ENCODE results near the gene CNIH2.

DNA sequence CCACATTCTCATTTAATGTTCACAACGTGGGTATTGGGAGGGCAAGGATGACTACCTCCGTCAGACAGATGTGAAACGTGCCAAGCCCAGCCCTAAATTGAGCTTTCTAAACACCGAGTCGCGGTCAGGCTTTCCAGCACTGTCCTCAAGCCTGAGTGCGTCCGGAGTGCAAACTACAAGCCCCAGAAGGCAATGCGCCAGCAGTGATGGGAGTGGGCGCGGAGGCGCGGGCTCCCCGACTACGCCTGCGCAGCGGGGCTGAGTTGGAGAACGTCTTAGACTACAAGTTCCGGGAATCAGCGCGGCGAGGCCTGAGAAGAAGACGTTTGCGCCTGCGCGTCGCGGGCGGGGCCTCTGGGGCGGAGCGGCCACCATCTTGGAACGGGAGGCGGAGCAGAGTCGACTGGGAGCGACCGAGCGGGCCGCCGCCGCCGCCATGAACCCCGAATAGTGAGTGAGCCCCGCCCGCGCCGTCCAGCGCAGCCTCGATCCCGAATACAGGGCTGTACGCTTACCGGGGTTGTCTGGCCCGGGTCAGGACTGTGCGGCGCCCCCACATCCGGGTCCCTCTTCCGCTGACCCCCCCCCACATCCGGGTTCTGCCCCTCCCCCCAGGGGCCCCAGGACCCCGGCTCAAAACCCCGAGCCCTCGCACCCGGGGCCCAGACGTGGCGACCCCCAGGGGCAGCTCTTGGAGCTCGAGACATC is 9.6 kb upstream of the CNIH2 start, which contains the start of gene RAB1B:
- TF ChIP-seq NFE2L2 (IDR thresholded peaks at IDR 0.05; ENCODE audit: low read length) (no peak), CBFB (CRISPR knock-in tag; IDR thresholded peaks at IDR 0.05) (no peak), EP300 (IDR thresholded peaks at IDR 0.05; ENCODE audit: low read depth in 2 of 2, low read length in 2 of 2) (no peak), EP300 (CRISPR knock-in tag; IDR thresholded peaks at IDR 0.05; ENCODE audit: borderline replicate concordance) (no peak)

Data from HepG2 (cell line).